Mesendoderm (in vitro differentiated cells): Measurements from ENCODE around the gene MYBBP1A.

Source experiments
- DNase-seq: peaks from one replicate; pipeline ENCODE4 v3.0.0; 2013
- H2AK5ac ChIP-seq: 2 replicates; pipeline ENCODE4 v1.6.1; 2013; ENCODE audit warnings: low read length, inconsistent platforms
- H2BK120ac ChIP-seq: 2 replicates; pipeline ENCODE4 v1.6.1; 2013; ENCODE audit warnings: low read depth, mild to moderate bottlenecking, low read length, moderate library complexity, mixed read lengths
- H2BK15ac ChIP-seq: replicated peaks from 2 replicates; pipeline ENCODE4 v1.6.1; 2013; ENCODE audit warnings: low read depth, mild to moderate bottlenecking, moderate library complexity
- H2BK5ac ChIP-seq: 2 replicates; pipeline ENCODE4 v1.6.1; 2013; ENCODE audit warnings: low read length, inconsistent platforms
- H3K18ac ChIP-seq: 2 replicates; pipeline ENCODE4 v1.6.1; 2013; ENCODE audit warnings: mild to moderate bottlenecking, low read length, mixed read lengths
- H3K23ac ChIP-seq: one replicate; pipeline ENCODE4 v1.6.1; 2013; ENCODE audit warnings: low read length
- H3K27ac ChIP-seq: 2 replicates; pipeline ENCODE4 v1.5.1; 2013; ENCODE audit warnings: low read depth, mild to moderate bottlenecking, inconsistent platforms, low read length, moderate library complexity
- H3K27me3 ChIP-seq: 2 replicates; pipeline ENCODE4 v1.6.1; 2013; ENCODE audit warnings: low read length, control low read depth, mild to moderate bottlenecking, inconsistent platforms; ENCODE audit not compliant: insufficient read depth, poor library complexity
- H3K36me3 ChIP-seq: 2 replicates; pipeline ENCODE4 v1.6.1; 2013; ENCODE audit warnings: low read length, inconsistent platforms; ENCODE audit not compliant: control insufficient read depth, insufficient read depth
- H3K4ac ChIP-seq: one replicate; pipeline ENCODE4 v1.6.1; 2013; ENCODE audit warnings: low read depth, mild to moderate bottlenecking, low read length, moderate library complexity
- H3K4me1 ChIP-seq: 2 replicates; pipeline ENCODE4 v1.6.1; 2013; ENCODE audit warnings: low read depth, low read length, inconsistent platforms; ENCODE audit not compliant: control insufficient read depth
- H3K4me2 ChIP-seq: 2 replicates; pipeline ENCODE4 v1.6.1; 2013; ENCODE audit warnings: low read length
- H3K4me3 ChIP-seq: 2 replicates; pipeline ENCODE4 v1.5.1; 2013; ENCODE audit warnings: mild to moderate bottlenecking, low read length
- H3K56ac ChIP-seq: one replicate; pipeline ENCODE4 v1.6.1; 2013; ENCODE audit warnings: low read length
- H3K79me1 ChIP-seq: 2 replicates; pipeline ENCODE4 v1.6.1; 2013; ENCODE audit warnings: low read length, inconsistent platforms
- H3K79me2 ChIP-seq: 2 replicates; pipeline ENCODE4 v1.6.1; 2013; ENCODE audit warnings: mild to moderate bottlenecking, low read length; ENCODE audit not compliant: control insufficient read depth, insufficient read depth
- H3K9ac ChIP-seq: 2 replicates; pipeline ENCODE4 v1.6.1; 2013; ENCODE audit warnings: low read length, inconsistent platforms
- H4K5ac ChIP-seq: one replicate; pipeline ENCODE4 v1.6.1; 2013; ENCODE audit warnings: low read length
- H4K8ac ChIP-seq: one replicate; pipeline ENCODE4 v1.6.1; 2013; ENCODE audit warnings: low read depth, mild to moderate bottlenecking, control low read depth, low read length, moderate library complexity
- WGBS: extraction: QIAGEN DNeasy Blood & Tissue Kit; methylation state at CpG from one replicate; pipeline ENCODE4 v1.1.7; 2013; ENCODE audit warnings: low lambda C conversion rate, missing lambda C conversion rate; ENCODE audit not compliant: insufficient coverage; ENCODE audit errors: extremely low coverage; 5-methylcytosine and 5-hydroxymethylcytosine counted together

MYBBP1A gene

GRCh38 chr17:4565209-4566141, 10.3 kb upstream of the MYBBP1A start:
- peak; percentile 89 for DNase-seq
- no peak overlapping the region for H3K18ac ChIP-seq

GRCh38 chr17:4562015-4562969, 7.1 kb upstream of the MYBBP1A start:
- H3K79me1 ChIP-seq, result no peaks in the 10 kb centered on the region
- DNase-seq, result no peak
- H2BK120ac ChIP-seq, result no peak overlapping the region
- no peak overlapping the region for H3K27ac ChIP-seq
- no peak overlapping the region for H2AK5ac ChIP-seq
- no peak overlapping the region for H3K18ac ChIP-seq
- H4K8ac ChIP-seq, result no peak overlapping the region
- no peak overlapping the region for H3K4me3 ChIP-seq
- H4K5ac ChIP-seq, result no peak overlapping the region
- no peaks in the 10 kb centered on the region for H3K36me3 ChIP-seq
- no peak overlapping the region for H2BK15ac ChIP-seq
- H3K4ac ChIP-seq, result no peak overlapping the region
- H3K27me3 ChIP-seq, result no peaks in the 10 kb centered on the region
- no peak overlapping the region for H3K56ac ChIP-seq
- no peak overlapping the region for H3K23ac ChIP-seq
- H3K9ac ChIP-seq, result no peak overlapping the region
- no CpG with 5 or more reads among the region's 8 CpGs for WGBS
- no peak overlapping the region for H2BK5ac ChIP-seq
- H3K4me1 ChIP-seq, result no peaks in the 10 kb centered on the region
- no peak overlapping the region for H3K4me2 ChIP-seq
- H3K79me2 ChIP-seq, result no peaks in the 10 kb centered on the region

More at GRCh38 chr17:4565209-4566141, 10.3 kb upstream of the MYBBP1A start:
- H3K4me2 ChIP-seq, result no peak overlapping the region
- H3K4ac ChIP-seq, result no peak overlapping the region
- H3K56ac ChIP-seq, result peak overlapping the region; percentile 72
- no peaks in the 10 kb centered on the region for H3K36me3 ChIP-seq
- H3K79me2 ChIP-seq, result no peaks in the 10 kb centered on the region
- no peak overlapping the region for H2BK120ac ChIP-seq
- no peaks in the 10 kb centered on the region for H3K4me1 ChIP-seq
- H3K27me3 ChIP-seq, result no peaks in the 10 kb centered on the region
- H3K4me3 ChIP-seq, result no peak overlapping the region
- no peak overlapping the region for H4K8ac ChIP-seq
- WGBS, result no CpG with 5 or more reads among the region's 16 CpGs
- no peak overlapping the region for H3K9ac ChIP-seq
- H2BK5ac ChIP-seq, result no peak overlapping the region
- no peak overlapping the region for H2BK15ac ChIP-seq
- no peak overlapping the region for H4K5ac ChIP-seq
- H3K23ac ChIP-seq, result no peak overlapping the region
- H3K27ac ChIP-seq, result no peak overlapping the region
- H2AK5ac ChIP-seq, result no peak overlapping the region
- no peaks in the 10 kb centered on the region for H3K79me1 ChIP-seq

- no CpG with 5 or more reads among the region's 11 CpGs for WGBS
- Histone ChIP-seq H3K27ac (no peak overlapping the region), H3K36me3 (no peaks in the 10 kb centered on the region), H3K23ac (no peak overlapping the region), H3K4ac (no peak overlapping the region), H3K18ac (no peak overlapping the region), H3K4me3 (no peak overlapping the region), H3K9ac (no peak overlapping the region), H3K27me3 (no peaks in the 10 kb centered on the region), H3K4me2 (no peak overlapping the region), H3K56ac (no peak overlapping the region), H3K79me2 (no peaks in the 10 kb centered on the region), H2BK5ac (no peak overlapping the region), H3K4me1 (peaks cover 3% of the 10 kb centered on the region), H2AK5ac (no peak overlapping the region), H4K5ac (no peak overlapping the region), H2BK15ac (no peak overlapping the region), H2BK120ac (no peak overlapping the region), H3K79me1 (no peaks in the 10 kb centered on the region), H4K8ac (no peak overlapping the region)
- DNase-seq, result peak; percentile 35
These were observed 5.7 kb upstream of the MYBBP1A start for GRCh38 chr17:4560837-4561256.

GRCh38 chr17:4560421-4560820, 5.2 kb upstream of the MYBBP1A start, which contains the start of gene GGT6:
Gene GGT6 (minus strand): TSS chr17:4560577. CDS start chr17:4560521, 56 bp downstream.
- no peak within 1 kb of the TSS for H3K4ac ChIP-seq
- H3K79me1 ChIP-seq, result no peaks in the 10 kb centered on the region
- no peak within 1 kb of the TSS for H4K8ac ChIP-seq
- no peak within 1 kb of the TSS for H3K9ac ChIP-seq
- no peak within 1 kb of the TSS for H3K18ac ChIP-seq
- H3K56ac ChIP-seq, result no peak within 1 kb of the TSS
- H3K4me3 ChIP-seq, result no peak within 1 kb of the TSS
- H3K36me3 ChIP-seq, result no peaks in the 10 kb centered on the region
- H3K79me2 ChIP-seq, result no peaks in the 10 kb centered on the region
- peaks cover 3% of the 10 kb centered on the region for H3K4me1 ChIP-seq
- no peak within 1 kb of the TSS for H2BK5ac ChIP-seq
- H2AK5ac ChIP-seq, result no peak within 1 kb of the TSS
- no peak for DNase-seq
- no peak within 1 kb of the TSS for H3K4me2 ChIP-seq
- no peak within 1 kb of the TSS for H2BK120ac ChIP-seq
- no peak within 1 kb of the TSS for H3K27ac ChIP-seq
- no peak within 1 kb of the TSS for H3K23ac ChIP-seq
- H4K5ac ChIP-seq, result no peak within 1 kb of the TSS
- H2BK15ac ChIP-seq, result no peak within 1 kb of the TSS
- no peaks in the 10 kb centered on the region for H3K27me3 ChIP-seq
- no CpG with 5 or more reads among the region's 12 CpGs for WGBS

- no peak overlapping the region for H4K8ac ChIP-seq
These were observed 4.8 kb upstream of the MYBBP1A start for GRCh38 chr17:4559966-4560365.

More at GRCh38 chr17:4559966-4560365, 4.8 kb upstream of the MYBBP1A start:
- H4K5ac ChIP-seq, result no peak overlapping the region
- no peaks in the 10 kb centered on the region for H3K79me1 ChIP-seq
- H3K18ac ChIP-seq, result no peak overlapping the region
- H3K23ac ChIP-seq, result no peak overlapping the region
- H3K56ac ChIP-seq, result no peak overlapping the region
- peaks cover 2% of the 10 kb centered on the region for H3K79me2 ChIP-seq
- H2AK5ac ChIP-seq, result no peak overlapping the region
- H2BK5ac ChIP-seq, result no peak overlapping the region
- no peak overlapping the region for H3K4me3 ChIP-seq
- no peak overlapping the region for H2BK120ac ChIP-seq
- no peak overlapping the region for H3K4me2 ChIP-seq
- no peak for DNase-seq
- H3K4ac ChIP-seq, result no peak overlapping the region
- H3K4me1 ChIP-seq, result peaks cover 3% of the 10 kb centered on the region
- H2BK15ac ChIP-seq, result no peak overlapping the region
- H3K36me3 ChIP-seq, result no peaks in the 10 kb centered on the region
- H3K27ac ChIP-seq, result no peak overlapping the region
- no peak overlapping the region for H3K9ac ChIP-seq
- WGBS, result no CpG with 5 or more reads among the region's 5 CpGs
- H3K27me3 ChIP-seq, result no peaks in the 10 kb centered on the region
